HG03558 (cell line): ENCODE measurements around the gene LHX6.

Experiments
- ATAC-seq: cut with Tn5 transposase; IDR thresholded peaks from one replicate; pipeline ENCODE4 v1.9.1; 2021; ENCODE audit warnings: moderate number of reproducible peaks; ENCODE audit not compliant: unreplicated experiment; ENCODE audit errors: extremely low read depth

LHX6 gene

DNA sequence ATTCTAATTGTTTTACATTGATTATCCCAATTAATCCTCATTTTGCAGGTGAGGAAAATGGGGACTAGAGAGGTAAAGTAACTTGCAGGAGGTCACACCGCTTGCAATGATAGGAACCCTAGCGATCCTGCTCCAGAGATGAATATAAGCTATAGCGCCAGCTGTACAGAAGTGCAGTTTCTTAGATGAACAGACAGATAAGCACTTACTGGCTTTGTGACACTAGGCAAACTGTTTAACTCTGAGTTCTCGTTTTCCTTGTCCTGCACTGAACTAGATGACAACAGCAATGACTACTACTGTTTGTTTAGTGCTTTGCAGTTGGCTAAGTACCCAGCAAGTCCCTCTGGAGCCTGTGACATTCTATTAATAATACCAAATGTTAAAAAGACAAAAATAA lies 11.1 kb downstream of the LHX6 start:
- ATAC-seq: no peak

DNA sequence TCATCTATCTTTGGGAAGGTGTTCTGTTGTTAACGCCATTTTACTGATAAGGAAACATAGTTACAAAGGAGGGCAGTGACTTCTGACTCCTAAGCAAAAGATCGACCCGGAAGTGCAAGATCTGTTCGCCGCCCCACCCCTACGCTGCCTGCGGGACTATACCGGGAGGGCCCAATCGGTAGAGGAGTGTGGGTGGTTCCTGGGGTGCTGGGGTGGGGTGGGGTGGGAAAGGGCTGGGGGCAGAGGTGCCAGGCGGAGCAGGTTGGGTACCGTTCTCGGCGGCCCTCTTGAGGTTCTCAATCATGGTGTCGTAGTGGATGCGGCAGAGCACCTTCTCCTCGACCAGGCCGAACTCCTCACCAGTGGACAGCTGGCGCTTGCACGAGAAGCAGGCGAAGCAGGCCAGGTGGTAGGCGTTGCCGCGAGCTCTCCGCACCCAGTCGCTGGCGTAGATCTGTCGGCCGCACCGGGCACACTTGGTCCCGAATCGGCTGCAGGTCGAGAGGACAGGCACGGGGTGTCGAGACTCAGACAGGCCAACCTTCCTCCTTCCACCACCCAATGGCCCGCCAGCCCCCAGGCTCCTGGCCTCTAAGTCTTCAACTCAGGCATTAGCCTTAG lies 11.8 kb downstream of the LHX6 start:
- ATAC-seq: no peak

- ATAC-seq: no peak
These were observed 12.5 kb downstream of the LHX6 start for GRCh38 chr9:122216138-122216797.

GRCh38 chr9:122215663-122216062 lies 13.1 kb downstream of the LHX6 start:
- ATAC-seq: no peak

GRCh38 chr9:122214507-122214906 lies 14.2 kb downstream of the LHX6 start:
- no peak for ATAC-seq

- ATAC-seq: no peak
These were observed 15.0 kb downstream of the LHX6 start for GRCh38 chr9:122213589-122214413.

GRCh38 chr9:122213102-122213588 lies 15.6 kb downstream of the LHX6 start:
- no peak for ATAC-seq

DNA sequence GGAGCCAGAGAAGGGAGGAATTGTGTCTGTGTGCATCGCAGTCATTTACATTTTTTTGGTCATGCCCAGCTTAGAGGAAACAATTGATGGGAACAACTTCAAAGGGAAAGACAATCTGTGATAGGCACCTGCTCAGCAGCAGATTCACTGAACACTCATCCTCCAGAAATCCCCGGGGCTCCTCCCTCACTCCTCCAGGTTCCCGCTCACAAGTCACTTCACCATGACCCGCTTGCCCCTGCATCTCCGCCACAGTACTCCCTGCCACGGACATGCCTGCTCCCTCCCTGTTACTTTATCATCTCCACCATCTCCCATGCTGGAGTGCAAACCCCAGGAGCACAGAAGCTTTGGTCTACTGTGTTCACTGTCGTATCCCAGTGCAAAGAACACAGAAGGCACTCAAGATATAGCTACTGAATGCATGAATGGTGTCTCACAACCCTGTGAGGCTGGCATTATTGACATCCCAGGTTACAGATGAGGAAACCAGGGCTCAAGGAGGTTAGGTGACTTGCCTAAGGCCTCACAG lies 16.2 kb downstream of the LHX6 start:
- no peak for ATAC-seq

DNA sequence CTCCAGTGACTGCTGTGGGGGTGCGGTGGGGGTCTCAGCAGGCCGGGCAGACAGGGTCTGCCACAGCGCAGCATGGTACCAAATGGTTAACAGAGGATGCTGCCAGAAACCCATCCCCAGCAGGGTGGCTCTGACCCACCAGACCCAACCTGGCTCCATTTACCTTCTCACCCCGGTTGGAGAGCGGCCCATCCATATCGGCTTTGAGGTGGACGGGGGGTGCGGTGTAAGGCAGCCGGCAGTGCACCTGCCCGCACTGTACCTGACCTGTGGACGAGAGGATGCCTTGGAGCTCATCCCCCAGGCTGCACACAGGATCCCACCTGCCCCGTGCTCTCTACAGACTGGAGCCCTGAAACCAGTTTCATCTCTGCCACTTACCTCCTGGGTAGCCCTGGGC lies 19.3 kb downstream of the LHX6 start:
- no peak for ATAC-seq

DNA sequence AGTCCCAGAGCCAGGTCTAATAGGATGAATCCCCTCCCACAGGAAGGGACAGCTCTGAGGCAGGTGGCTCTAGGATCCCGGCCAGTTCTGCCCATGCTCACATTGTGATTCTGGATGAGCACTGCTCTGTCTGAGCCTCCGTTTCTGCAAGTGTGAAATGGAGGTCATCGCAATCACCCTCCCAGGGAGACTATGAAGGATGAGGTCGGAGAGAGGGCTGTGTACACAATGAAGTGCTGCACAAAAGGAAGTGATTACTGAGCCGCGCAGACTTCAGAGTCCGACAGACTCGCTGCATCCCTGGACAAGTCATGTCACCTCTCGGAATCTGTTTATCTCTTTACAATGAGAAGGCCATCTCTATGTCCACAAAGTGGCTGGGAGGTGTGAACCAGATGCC lies 21.7 kb downstream of the LHX6 start:
- ATAC-seq: no peak

DNA sequence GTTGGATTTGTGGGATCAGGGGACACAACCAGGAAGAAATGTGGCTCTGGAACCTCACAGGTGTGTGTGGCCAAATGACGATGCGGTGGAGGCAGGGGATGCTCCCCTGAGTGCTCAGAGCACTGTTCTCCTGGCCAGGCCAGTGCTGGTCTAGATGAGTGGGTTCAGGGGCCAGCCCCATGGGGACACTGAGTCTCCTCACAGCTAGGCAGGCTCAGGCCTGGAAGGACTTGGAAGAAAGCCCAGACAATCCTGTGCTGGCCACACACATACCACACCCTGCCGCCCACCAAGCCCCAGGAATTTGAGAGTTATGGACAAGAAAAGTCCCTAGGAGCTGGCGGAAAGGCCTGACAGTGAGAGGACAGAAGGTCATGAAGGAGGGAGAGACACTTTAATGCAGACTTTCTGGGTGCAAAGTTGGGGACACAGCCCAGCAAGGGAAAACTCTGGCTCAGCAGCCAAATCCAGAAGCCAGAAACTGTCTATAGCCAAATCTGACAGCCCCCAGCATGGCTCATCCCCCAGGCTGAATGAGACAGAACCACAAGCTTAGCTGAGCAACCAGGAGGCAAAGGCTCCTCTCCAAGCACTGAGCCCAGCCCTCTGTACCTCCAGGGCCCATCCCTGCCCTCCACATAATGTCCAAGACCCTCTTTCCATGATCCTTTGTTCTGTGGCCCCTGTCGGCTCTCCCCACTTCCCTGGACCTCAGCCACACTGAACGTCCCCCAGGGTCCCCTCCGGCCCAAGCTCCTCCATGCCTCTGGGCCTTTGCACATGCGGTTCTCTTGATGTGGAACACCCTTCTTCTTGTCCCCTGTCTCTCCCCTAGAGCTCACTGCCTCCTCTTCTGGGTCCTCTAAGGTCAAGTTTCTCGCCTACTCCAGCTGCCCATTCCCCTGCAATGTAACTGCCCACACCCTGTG lies 22.4 kb downstream of the LHX6 start:
- no peak for ATAC-seq

- ATAC-seq: no peak
These were observed 23.6 kb downstream of the LHX6 start for GRCh38 chr9:122205176-122205575.

- ATAC-seq: no peak
These were observed 24.3 kb downstream of the LHX6 start for GRCh38 chr9:122204491-122204890.

GRCh38 chr9:122204055-122204454 lies 24.7 kb downstream of the LHX6 start:
- no peak for ATAC-seq

- ATAC-seq: no peak
These were observed 26.6 kb downstream of the LHX6 start for GRCh38 chr9:122202111-122202510.

GRCh38 chr9:122201641-122202040 lies 27.1 kb downstream of the LHX6 start:
- no peak for ATAC-seq

GRCh38 chr9:122200960-122201595 lies 27.7 kb downstream of the LHX6 start:
- no peak for ATAC-seq

DNA sequence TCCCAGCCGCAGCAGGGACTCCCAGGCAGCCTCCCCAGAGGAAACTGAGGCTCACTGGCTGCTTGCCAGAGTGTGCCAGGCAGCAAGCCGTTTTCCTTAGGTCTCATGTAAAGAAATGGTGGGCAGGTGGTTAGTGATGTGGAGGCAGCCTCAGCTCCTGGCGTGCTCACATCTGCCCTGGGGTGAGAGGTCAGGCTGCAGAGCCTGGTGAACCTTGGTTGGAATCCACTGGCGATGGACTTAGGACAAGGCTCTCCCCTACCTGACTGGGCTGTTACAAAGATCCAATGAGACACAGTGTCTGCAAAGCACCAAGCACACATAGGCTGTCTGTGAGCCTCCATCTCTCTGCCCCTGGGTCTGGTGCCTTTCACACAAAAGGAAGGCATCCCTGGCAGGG lies 30.9 kb downstream of the LHX6 start:
- no peak for ATAC-seq

- no peak for ATAC-seq
These were observed 31.3 kb downstream of the LHX6 start for GRCh38 chr9:122197426-122197825.
